ENCODE data around the gene PACRG.

Gene PACRG

GRCh38 chr6:163263998-163264661 is 536.4 kb downstream of the PACRG start:
- Histone ChIP-seq H3K4me1 (peaks cover 0 to 18% (median 12%) of the 10 kb centered on the region in 4 donors), H3K9me3 (no peaks in the 10 kb centered on the region), H3K4me3 (no peak overlapping the region), H3K27ac (no peak overlapping the region), H3K27me3 (no peaks in the 10 kb centered on the region), H3K36me3 (no peaks in the 10 kb centered on the region)
- no peak for TF ChIP-seq CTCF (IDR thresholded peaks at IDR 0.05)
- intact Hi-C loops (cut with DNase I; ENCODE audit: low total_unique reads) = no loop called here
- DNase-seq = no peak

- Histone ChIP-seq H3K4me3 (no peak overlapping the region), H3K9me3 (no peaks in the 10 kb centered on the region), H3K27ac (no peak overlapping the region), H3K36me3 (no peaks in the 10 kb centered on the region), H3K27me3 (no peaks in the 10 kb centered on the region), H3K4me1 (peaks cover 0 to 15% (median 9%) of the 10 kb centered on the region in 4 donors)
- DNase-seq = no peak
- TF ChIP-seq CTCF (IDR thresholded peaks at IDR 0.05) = no peak
- intact Hi-C loops (cut with DNase I; ENCODE audit: low total_unique reads) = no loop called here
Measured at GRCh38 chr6:163264662-163265035, 536.9 kb downstream of the PACRG start.

- no peak overlapping the region for H3K4me3 ChIP-seq
- intact Hi-C loops (cut with DNase I; ENCODE audit: low total_unique reads) = no loop called here
- no peaks in the 10 kb centered on the region for H3K4me1 ChIP-seq
- no peaks in the 10 kb centered on the region for H3K9me3 ChIP-seq
- H3K27ac ChIP-seq = no peak overlapping the region
- no peak for DNase-seq
- no peaks in the 10 kb centered on the region for H3K27me3 ChIP-seq
- TF ChIP-seq CTCF (IDR thresholded peaks at IDR 0.05) = no peak
- no peaks in the 10 kb centered on the region for H3K36me3 ChIP-seq
Measured at GRCh38 chr6:163281634-163282033, 553.9 kb downstream of the PACRG start.

DNA sequence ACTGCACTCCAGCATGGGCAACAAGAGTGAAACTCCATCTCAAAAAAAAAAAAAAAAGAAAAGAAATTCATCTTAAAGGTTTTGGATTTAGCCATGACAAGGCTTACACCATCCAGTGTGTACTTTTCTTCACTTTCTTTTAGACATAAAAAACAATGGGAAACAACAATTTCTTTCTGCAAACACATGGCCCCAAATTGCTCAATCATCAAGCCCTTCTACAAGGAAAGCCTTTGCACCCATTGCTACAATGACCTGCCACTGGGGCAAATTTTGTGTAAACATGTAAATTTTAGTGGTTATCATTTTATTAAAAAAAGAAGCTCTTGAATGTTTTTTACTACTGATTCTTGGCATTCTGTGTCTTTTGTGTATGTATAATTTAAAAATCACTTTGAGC is 554.9 kb downstream of the PACRG start:
- TF ChIP-seq CTCF (IDR thresholded peaks at IDR 0.05) = no peak
- no peak overlapping the region for H3K27ac ChIP-seq
- H3K4me1 ChIP-seq = no peaks in the 10 kb centered on the region
- H3K36me3 ChIP-seq = no peaks in the 10 kb centered on the region
- DNase-seq = no peak
- intact Hi-C loops (cut with DNase I; ENCODE audit: low total_unique reads) = no loop called here
- H3K9me3 ChIP-seq = no peaks in the 10 kb centered on the region
- H3K4me3 ChIP-seq = no peak overlapping the region
- no peaks in the 10 kb centered on the region for H3K27me3 ChIP-seq

DNA sequence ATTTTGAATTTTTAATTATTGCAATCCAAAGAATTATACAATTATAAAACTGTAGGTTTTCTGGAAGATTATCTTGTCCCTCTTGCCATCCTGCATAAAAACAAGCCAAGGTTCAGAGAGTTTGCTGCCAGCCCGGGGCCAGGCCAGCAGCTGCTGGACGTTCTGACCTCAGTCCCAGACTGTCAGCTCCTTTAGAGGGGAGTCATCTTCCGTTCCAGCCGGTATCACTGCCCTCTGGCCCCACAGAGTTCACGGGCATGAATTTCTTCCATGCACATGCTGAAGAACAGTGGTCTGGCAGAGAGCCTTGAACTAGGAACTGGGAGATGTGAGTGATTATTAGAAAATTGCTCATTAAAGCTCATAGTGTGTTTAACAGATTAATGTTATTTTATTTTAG is 556.4 kb downstream of the PACRG start:
- Histone ChIP-seq H3K9me3 (no peaks in the 10 kb centered on the region), H3K4me3 (no peak overlapping the region), H3K4me1 (no peaks in the 10 kb centered on the region), H3K36me3 (no peaks in the 10 kb centered on the region), H3K27ac (no peak overlapping the region), H3K27me3 (no peaks in the 10 kb centered on the region)
- intact Hi-C loops (cut with DNase I; ENCODE audit: low total_unique reads) = no loop called here
- no peak for DNase-seq
- no peak for TF ChIP-seq CTCF (IDR thresholded peaks at IDR 0.05)

DNA sequence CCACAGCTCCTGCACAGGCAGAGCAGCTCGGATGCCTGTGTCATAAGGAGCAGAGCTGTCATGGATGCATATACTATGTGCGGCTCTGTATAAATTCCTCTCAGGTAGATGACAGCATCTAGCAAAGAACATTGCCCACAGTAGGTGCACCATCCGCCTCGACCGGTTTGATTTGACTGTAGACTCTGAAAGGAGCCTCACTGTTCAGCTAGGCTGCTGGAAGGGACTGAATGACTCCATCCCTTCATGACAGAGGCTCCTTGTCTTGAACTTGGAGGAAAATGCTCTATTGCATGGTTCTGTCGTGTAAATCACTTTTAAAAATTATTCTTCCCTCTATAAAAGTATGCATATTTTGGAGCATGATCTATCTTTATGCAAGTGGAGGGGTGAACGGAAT is 557.9 kb downstream of the PACRG start:
- TF ChIP-seq CTCF (IDR thresholded peaks at IDR 0.05) = no peak
- DNase-seq = no peak
- Histone ChIP-seq H3K4me1 (no peaks in the 10 kb centered on the region), H3K27ac (no peak overlapping the region), H3K4me3 (no peak overlapping the region), H3K9me3 (no peaks in the 10 kb centered on the region), H3K36me3 (no peaks in the 10 kb centered on the region), H3K27me3 (no peaks in the 10 kb centered on the region)
- intact Hi-C loops (cut with DNase I; ENCODE audit: low total_unique reads) = no loop called here
